Measurements from ENCODE around the gene KLHL3.

The KLHL3 gene

DNA sequence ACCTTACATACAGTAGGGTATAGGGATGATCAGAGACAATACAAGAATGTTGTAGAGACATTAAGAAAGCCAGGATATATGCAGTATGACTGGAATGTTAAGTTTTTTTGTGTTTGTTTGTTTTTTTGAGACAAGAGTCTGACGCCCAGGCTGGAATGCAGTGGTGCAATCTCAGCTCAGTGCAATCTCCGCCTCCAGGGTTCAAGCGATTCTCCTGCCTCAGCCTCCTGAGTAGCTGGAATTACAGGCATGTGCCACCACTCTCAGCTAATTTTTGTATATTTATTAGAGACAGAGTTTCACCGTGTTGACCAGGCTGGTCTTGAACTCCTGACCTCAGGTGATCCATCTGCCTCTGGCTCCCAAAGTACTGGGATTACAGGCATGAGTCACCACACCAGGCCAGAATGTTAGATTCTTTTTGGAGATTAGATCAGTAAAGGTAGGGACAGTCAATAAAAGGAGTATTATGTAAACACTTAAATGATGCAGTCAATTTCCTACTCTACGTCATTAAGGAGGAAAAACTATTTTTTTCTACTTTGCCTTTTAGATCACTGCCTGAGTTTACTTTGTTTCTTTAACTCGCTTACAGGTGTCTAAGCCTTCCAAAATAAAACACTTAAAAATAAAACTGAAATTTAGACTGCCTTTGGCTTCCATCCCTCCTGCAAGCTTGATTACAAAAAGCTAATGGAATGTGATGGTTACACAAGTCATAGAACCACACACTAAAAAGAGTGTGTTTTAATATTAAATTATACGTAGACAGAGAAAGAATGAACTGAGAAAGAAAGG, 25.0 kb upstream of the KLHL3 start:
- no peaks in the 10 kb centered on the region for H4K20me1 ChIP-seq (ENCODE audit: insufficient read depth, low read length)
- H3K36me3 ChIP-seq (ENCODE audit: insufficient read depth, low read length): no peaks in the 10 kb centered on the region
- no peaks in the 10 kb centered on the region for H3K79me2 ChIP-seq (ENCODE audit: insufficient read depth, low read length)
- no peaks in the 10 kb centered on the region for H3K9me2 ChIP-seq (ENCODE audit: low read depth, low read length)
- H3K9ac ChIP-seq (ENCODE audit: low read length): no peak overlapping the region
- no peaks in the 10 kb centered on the region for H3K27me3 ChIP-seq (ENCODE audit: insufficient read depth, low read length)
- H3K27ac ChIP-seq (ENCODE audit: low read depth, low read length, poor library complexity, severe bottlenecking): no peak overlapping the region
- no peak overlapping the region for H3K4me2 ChIP-seq (ENCODE audit: low read length)
- H3F3A ChIP-seq (ENCODE audit: insufficient read depth, low read length): no peaks in the 10 kb centered on the region
- H3K4me1 ChIP-seq (ENCODE audit: insufficient read depth, low read length, severe bottlenecking): no peaks in the 10 kb centered on the region
- TF ChIP-seq EZH2 (IDR thresholded peaks at IDR 0.05; ENCODE audit: borderline replicate concordance, low read length): no peak
- TF ChIP-seq, protein P1, sequence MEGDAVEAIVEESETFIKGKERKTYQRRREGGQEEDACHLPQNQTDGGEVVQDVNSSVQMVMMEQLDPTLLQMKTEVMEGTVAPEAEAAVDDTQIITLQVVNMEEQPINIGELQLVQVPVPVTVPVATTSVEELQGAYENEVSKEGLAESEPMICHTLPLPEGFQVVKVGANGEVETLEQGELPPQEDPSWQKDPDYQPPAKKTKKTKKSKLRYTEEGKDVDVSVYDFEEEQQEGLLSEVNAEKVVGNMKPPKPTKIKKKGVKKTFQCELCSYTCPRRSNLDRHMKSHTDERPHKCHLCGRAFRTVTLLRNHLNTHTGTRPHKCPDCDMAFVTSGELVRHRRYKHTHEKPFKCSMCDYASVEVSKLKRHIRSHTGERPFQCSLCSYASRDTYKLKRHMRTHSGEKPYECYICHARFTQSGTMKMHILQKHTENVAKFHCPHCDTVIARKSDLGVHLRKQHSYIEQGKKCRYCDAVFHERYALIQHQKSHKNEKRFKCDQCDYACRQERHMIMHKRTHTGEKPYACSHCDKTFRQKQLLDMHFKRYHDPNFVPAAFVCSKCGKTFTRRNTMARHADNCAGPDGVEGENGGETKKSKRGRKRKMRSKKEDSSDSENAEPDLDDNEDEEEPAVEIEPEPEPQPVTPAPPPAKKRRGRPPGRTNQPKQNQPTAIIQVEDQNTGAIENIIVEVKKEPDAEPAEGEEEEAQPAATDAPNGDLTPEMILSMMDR (IDR thresholded peaks at IDR 0.05; ENCODE audit: low read length): no peak
- no peaks in the 10 kb centered on the region for H3K9me3 ChIP-seq (ENCODE audit: low read length)
- no peak overlapping the region for H2AFZ ChIP-seq (ENCODE audit: low read length)
- H3K4me3 ChIP-seq (ENCODE audit: low read depth, low read length, poor library complexity, severe bottlenecking): no peak overlapping the region

DNA sequence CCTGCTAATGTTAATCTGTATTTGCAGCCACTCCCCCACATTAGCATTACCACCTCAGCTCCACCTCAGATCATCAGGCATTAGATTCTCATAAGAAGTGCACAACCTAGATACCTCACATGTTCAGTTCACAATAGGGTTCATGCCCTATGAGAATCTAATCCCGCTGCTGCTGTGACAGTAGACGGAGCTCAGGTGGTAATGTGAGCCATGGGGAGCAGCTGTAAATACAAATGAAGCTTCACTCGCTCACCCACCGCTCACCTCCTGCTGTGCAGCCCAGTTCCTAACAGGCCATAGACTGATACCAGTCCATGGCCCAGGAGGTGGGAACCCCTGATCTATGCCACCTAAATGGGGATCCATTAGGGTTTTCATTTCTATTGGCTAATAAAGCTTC, 24.4 kb upstream of the KLHL3 start:
- Histone ChIP-seq H3K4me1 (ENCODE audit: insufficient read depth, low read length, severe bottlenecking) (peaks cover 1% of the 10 kb centered on the region), H3F3A (ENCODE audit: insufficient read depth, low read length) (no peaks in the 10 kb centered on the region), H3K27ac (ENCODE audit: low read depth, low read length, poor library complexity, severe bottlenecking) (no peak overlapping the region), H3K36me3 (ENCODE audit: insufficient read depth, low read length) (no peaks in the 10 kb centered on the region), H3K27me3 (ENCODE audit: insufficient read depth, low read length) (no peaks in the 10 kb centered on the region), H3K4me2 (ENCODE audit: low read length) (no peak overlapping the region), H3K9me3 (ENCODE audit: low read length) (no peaks in the 10 kb centered on the region), H3K4me3 (ENCODE audit: low read depth, low read length, poor library complexity, severe bottlenecking) (no peak overlapping the region), H4K20me1 (ENCODE audit: insufficient read depth, low read length) (no peaks in the 10 kb centered on the region), H3K9ac (ENCODE audit: low read length) (no peak overlapping the region), H2AFZ (ENCODE audit: low read length) (no peak overlapping the region), H3K79me2 (ENCODE audit: insufficient read depth, low read length) (no peaks in the 10 kb centered on the region), H3K9me2 (ENCODE audit: low read depth, low read length) (no peaks in the 10 kb centered on the region)
- TF ChIP-seq EZH2 (IDR thresholded peaks at IDR 0.05; ENCODE audit: borderline replicate concordance, low read length): no peak
- TF ChIP-seq, protein P1 (IDR thresholded peaks at IDR 0.05; ENCODE audit: low read length): no peak

DNA sequence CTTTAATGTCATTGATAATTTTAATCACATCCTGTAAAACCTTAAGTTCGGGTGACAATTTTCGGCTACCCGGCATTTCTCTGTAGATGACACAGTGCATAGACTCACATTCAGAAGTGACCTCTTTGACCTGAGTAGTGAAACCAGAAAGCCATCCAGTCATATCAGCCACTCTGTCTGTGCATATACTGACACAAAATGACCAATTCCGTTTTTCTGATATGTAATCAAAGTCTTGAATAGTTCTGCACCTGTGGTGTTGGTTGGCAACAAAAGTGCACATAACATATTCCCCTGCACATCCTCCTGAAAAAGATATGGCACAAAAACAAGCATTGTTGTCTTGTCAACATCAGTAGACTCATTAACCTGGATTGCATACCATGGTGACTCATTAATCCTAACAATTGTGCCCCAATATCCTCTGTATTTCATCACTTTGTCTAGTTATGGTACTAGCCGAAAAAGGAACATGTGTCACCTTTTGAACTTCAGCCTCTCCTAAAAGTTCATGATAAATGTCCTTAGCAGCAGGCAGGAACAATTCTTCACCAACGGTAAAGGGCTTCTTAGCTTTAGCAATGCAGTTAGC, 22.9 kb upstream of the KLHL3 start:
- no peaks in the 10 kb centered on the region for H3K9me2 ChIP-seq (ENCODE audit: low read depth, low read length)

More for the DNA sequence above, 22.9 kb upstream of the KLHL3 start:
- Histone ChIP-seq H3F3A (ENCODE audit: insufficient read depth, low read length) (no peaks in the 10 kb centered on the region), H3K36me3 (ENCODE audit: insufficient read depth, low read length) (peaks cover 2% of the 10 kb centered on the region; the same call in 1 of the 2 replicates), H3K27ac (ENCODE audit: low read depth, low read length, poor library complexity, severe bottlenecking) (no peak overlapping the region), H3K4me1 (ENCODE audit: insufficient read depth, low read length, severe bottlenecking) (peaks cover 7% of the 10 kb centered on the region), H3K79me2 (ENCODE audit: insufficient read depth, low read length) (peaks cover 2% of the 10 kb centered on the region), H2AFZ (ENCODE audit: low read length) (no peak overlapping the region), H3K9me3 (ENCODE audit: low read length) (no peaks in the 10 kb centered on the region), H3K4me3 (ENCODE audit: low read depth, low read length, poor library complexity, severe bottlenecking) (no peak overlapping the region), H3K4me2 (ENCODE audit: low read length) (no peak overlapping the region), H3K9ac (ENCODE audit: low read length) (no peak overlapping the region), H4K20me1 (ENCODE audit: insufficient read depth, low read length) (no peaks in the 10 kb centered on the region), H3K27me3 (ENCODE audit: insufficient read depth, low read length) (no peaks in the 10 kb centered on the region)
- no peak for TF ChIP-seq EZH2 (IDR thresholded peaks at IDR 0.05; ENCODE audit: borderline replicate concordance, low read length)

Measured in OCI-LY1 (cell line).